H1 (cell line): ENCODE measurements around the gene LCP1. TPM values are rescaled to one million over a fixed set of nuclear protein-coding genes. Genes with fewer than 3 reads are reported as not detected.

Experiments
- CTCF ChIA-PET: fragments of 300-600 bp; sonication (Branson Sonifier 250); formaldehyde crosslinking; loops from one replicate; lab custom pipeline; 2021; ENCODE audit not compliant: partially characterized antibody; lab: Charles Lee
- POLR2A ChIA-PET: fragments of 300-600 bp; sonication (Branson Sonifier 250); formaldehyde crosslinking; loops from one replicate; lab custom pipeline; 2021; ENCODE audit warnings: inconsistent platforms; ENCODE audit not compliant: partially characterized antibody; lab: Charles Lee
- DNase-seq, 2 experiments: peaks; one replicate each; pipeline versions ENCODE4 v3.0.0 to v3.0.0-alpha.2; 2010 to 2022; ENCODE audit warnings: low spot score in 2 of 2, low read depth in 1 of 2, mixed read lengths in 1 of 2
- FAIRE-seq: peaks from 2 replicates; lab custom pipeline; 2011; peaks lifted over from hg19 to GRCh38; lab: Jason Lieb, UNC
- H2AFZ ChIP-seq: 2 replicates; pipeline ENCODE4 v1.8.1; 2012; ENCODE audit warnings: low read length, inconsistent platforms
- H2AK5ac ChIP-seq: 2 replicates; pipeline ENCODE4 v1.6.1; 2013; ENCODE audit warnings: low read depth, low read length
- H2BK120ac ChIP-seq: replicated peaks from 2 replicates; pipeline ENCODE3; 2013; ENCODE audit warnings: low read depth, low read length, inconsistent platforms
- H2BK12ac ChIP-seq: 2 replicates; pipeline ENCODE4 v1.6.1; 2013; ENCODE audit warnings: low read depth, low read length
- H2BK15ac ChIP-seq: 2 replicates; pipeline ENCODE4 v1.6.1; 2013; ENCODE audit warnings: low read length
- H2BK20ac ChIP-seq: 2 replicates; pipeline ENCODE4 v1.6.1; 2013; ENCODE audit warnings: low read length
- H2BK5ac ChIP-seq: 2 replicates; pipeline ENCODE4 v1.6.1; 2013; ENCODE audit warnings: low read depth, low read length
- H3K14ac ChIP-seq: 2 replicates; pipeline ENCODE4 v1.6.1; 2013; ENCODE audit warnings: inconsistent platforms; ENCODE audit not compliant: insufficient read length
- H3K18ac ChIP-seq: 2 replicates; pipeline ENCODE4 v1.6.1; 2013; ENCODE audit warnings: low read length; ENCODE audit errors: extremely low read depth
- H3K23ac ChIP-seq: 2 replicates; pipeline ENCODE4 v1.6.1; 2013; ENCODE audit warnings: inconsistent platforms; ENCODE audit not compliant: insufficient read length
- H3K23me2 ChIP-seq: 2 replicates; pipeline ENCODE4 v1.6.1; 2013; ENCODE audit warnings: low read depth, low read length
- H3K27ac ChIP-seq: 2 replicates; pipeline ENCODE4 v1.6.1; 2011; ENCODE audit warnings: low read depth, low read length, inconsistent platforms
- H3K27me3 ChIP-seq, 4 experiments: replicated peaks in 1 of 4; 1 replicate in 1 of 4; 2 replicates in 3 of 4; pipeline versions ENCODE4 v1.6.1 to v1.8.1; 2011 to 2013; ENCODE audit warnings: low read length in 3 of 4, mild to moderate bottlenecking in 3 of 4, inconsistent platforms in 2 of 4, mixed read lengths in 2 of 4, moderate library complexity in 1 of 4; ENCODE audit not compliant: control insufficient read depth in 3 of 4, insufficient read depth in 3 of 4; ENCODE audit errors: extremely low read depth in 1 of 4
- H3K36me3 ChIP-seq, 4 experiments: 2 replicates each; pipeline versions ENCODE4 v1.6.1 to v1.8.1; 2011 to 2013; ENCODE audit warnings: mild to moderate bottlenecking in 4 of 4, low read length in 3 of 4, moderate library complexity in 2 of 4, control low read depth in 1 of 4, inconsistent platforms in 1 of 4; ENCODE audit not compliant: insufficient read depth in 4 of 4, control insufficient read depth in 2 of 4
- H3K4ac ChIP-seq: replicated peaks from 2 replicates; pipeline ENCODE3; 2013; ENCODE audit warnings: low read length, low read depth, mixed read lengths, inconsistent platforms; ENCODE audit not compliant: insufficient read length
- H3K4me1 ChIP-seq, 4 experiments: replicated peaks in 1 of 4; 1 replicate in 1 of 4; 2 replicates in 3 of 4; pipeline versions ENCODE4 v1.6.1 to v1.8.1; 2011 to 2013; ENCODE audit warnings: low read length in 3 of 4, inconsistent platforms in 2 of 4, mixed read lengths in 1 of 4; ENCODE audit not compliant: insufficient read depth in 4 of 4, control insufficient read depth in 3 of 4
- H3K4me2 ChIP-seq, 2 experiments: 2 replicates each; pipeline versions ENCODE4 v1.6.1 to v1.8.1; 2011 to 2013; ENCODE audit warnings: low read depth in 2 of 2, low read length in 2 of 2, control low read depth in 1 of 2, inconsistent platforms in 1 of 2, mild to moderate bottlenecking in 1 of 2; ENCODE audit not compliant: insufficient read depth in 1 of 2
- H3K4me3 ChIP-seq, 4 experiments: fragments of 200-600, 300-600 bp in 1 of 4; sonication (generic), shearing (Covaris generic), sonication (Bioruptor Twin) in 1 of 4; 2 replicates each; pipeline versions ENCODE4 v1.5.1 to v1.8.1; 2011 to 2016; ENCODE audit warnings: low read length in 4 of 4, low read depth in 3 of 4, control low read depth in 2 of 4, inconsistent platforms in 2 of 4, mild to moderate bottlenecking in 2 of 4, mixed read lengths in 1 of 4, moderate library complexity in 1 of 4; ENCODE audit not compliant: insufficient read depth in 2 of 4; ENCODE audit errors: extremely low read depth in 1 of 4
- H3K56ac ChIP-seq: replicated peaks from 2 replicates; pipeline ENCODE3; 2013; ENCODE audit warnings: low read depth, mild to moderate bottlenecking, mixed read lengths, low read length, inconsistent platforms; ENCODE audit not compliant: insufficient read length
- H3K79me1 ChIP-seq: 2 replicates; pipeline ENCODE4 v1.6.1; 2013; ENCODE audit warnings: low read depth, low read length, control low read depth
- H3K79me2 ChIP-seq, 2 experiments: 2 replicates each; pipeline versions ENCODE4 v1.6.1 to v1.8.1; 2012 to 2013; ENCODE audit warnings: low read length in 2 of 2, mild to moderate bottlenecking in 2 of 2, inconsistent platforms in 1 of 2; ENCODE audit not compliant: insufficient read depth in 2 of 2, control insufficient read depth in 1 of 2
- H3K9ac ChIP-seq, 4 experiments: replicated peaks in 1 of 4; 1 replicate in 1 of 4; 2 replicates in 3 of 4; pipeline versions ENCODE4 v1.6.1 to v1.8.1; 2011 to 2013; ENCODE audit warnings: low read depth in 3 of 4, low read length in 3 of 4, control low read depth in 2 of 4, mild to moderate bottlenecking in 2 of 4, moderate library complexity in 2 of 4, inconsistent platforms in 1 of 4; ENCODE audit errors: extremely low read depth in 1 of 4
- H3K9me3 ChIP-seq, 2 experiments: 2 replicates each; pipeline versions ENCODE4 v1.6.1 to v1.8.1; 2012 to 2013; ENCODE audit warnings: mild to moderate bottlenecking in 2 of 2, moderate library complexity in 2 of 2, control low read depth in 1 of 2, inconsistent platforms in 1 of 2, low read depth in 1 of 2, low read length in 1 of 2, mixed read lengths in 1 of 2; ENCODE audit not compliant: insufficient read depth in 2 of 2
- H4K20me1 ChIP-seq, 2 experiments: replicated peaks in 1 of 2; 2 replicates each; pipeline versions ENCODE3 to v1.8.1; 2011 to 2013; ENCODE audit warnings: inconsistent platforms in 2 of 2, low read length in 2 of 2, mild to moderate bottlenecking in 1 of 2; ENCODE audit not compliant: insufficient read depth in 2 of 2, control insufficient read depth in 1 of 2
- H4K5ac ChIP-seq: 2 replicates; pipeline ENCODE4 v1.6.1; 2013; ENCODE audit warnings: low read length, low read depth, mixed read lengths, inconsistent platforms; ENCODE audit not compliant: insufficient read length
- H4K8ac ChIP-seq: 2 replicates; pipeline ENCODE4 v1.8.0; 2013; ENCODE audit warnings: mild to moderate bottlenecking, moderate library complexity, low read length, inconsistent platforms; ENCODE audit not compliant: insufficient read depth; ENCODE audit errors: extremely low read depth
- H4K91ac ChIP-seq: replicated peaks from 2 replicates; pipeline ENCODE3; 2013; ENCODE audit warnings: low read length, mixed read lengths, inconsistent platforms; ENCODE audit not compliant: insufficient read length
- BACH1 ChIP-seq: IDR thresholded peaks from 2 replicates; pipeline ENCODE4 v1.6.1; 2012; ENCODE audit warnings: low read length, improper control_type of control experiment
- CTBP2 ChIP-seq: IDR thresholded peaks from 2 replicates; pipeline ENCODE4 v1.7.0; 2011; ENCODE audit warnings: borderline replicate concordance, mild to moderate bottlenecking, moderate library complexity, mixed read lengths, low read length; ENCODE audit not compliant: insufficient read depth, insufficient read length
- POU5F1 ChIP-seq: IDR thresholded peaks from 2 replicates; pipeline ENCODE4 v1.6.1; 2011; ENCODE audit warnings: low read depth, mild to moderate bottlenecking, low read length, moderate library complexity
- SIN3A ChIP-seq, 2 experiments: IDR thresholded peaks in 1 of 2; conservative IDR thresholded peaks in 1 of 2; 2 replicates each; pipeline ENCODE4 v1.6.1; 2011 to 2012; ENCODE audit warnings: low read length in 2 of 2, improper control_type of control experiment in 1 of 2, low read depth in 1 of 2, mild to moderate bottlenecking in 1 of 2
- YY1 ChIP-seq: IDR thresholded peaks from 2 replicates; pipeline ENCODE4 v1.6.1; 2011; ENCODE audit warnings: low read depth, mild to moderate bottlenecking, low read length
- WGBS, 2 experiments: shearing (Covaris generic) in 1 of 2; methylation state at CpG; one replicate each; pipeline versions ENCODE4 v1.1.6 to v1.1.7; 2013 to 2015; ENCODE audit warnings: low lambda C conversion rate in 2 of 2, mixed read lengths in 2 of 2, inconsistent platforms in 1 of 2, low coverage in 1 of 2, missing lambda C conversion rate in 1 of 2; ENCODE audit not compliant: insufficient replicate concordance in 2 of 2, insufficient coverage in 1 of 2, insufficient read length in 1 of 2; ENCODE audit errors: extremely low coverage in 1 of 2, missing lambda C conversion rate in 1 of 2; 5-methylcytosine and 5-hydroxymethylcytosine counted together
- polyA plus RNA-seq, 7 experiments: library from polyadenylated mRNA; depleted of rRNA in 3 of 7; stranded (reverse) in 5 of 7; unstranded in 2 of 7; fragments of >200 nt in 5 of 7; fragments of 200-250 nt in 2 of 7; gene quantifications; 1 replicate in 5 of 7; 2 replicates in 1 of 7; 4 replicates in 1 of 7; pipeline versions ENCODE4 v1.2.1 to v1.2.3, GENCODE V29; 2011 to 2013; ENCODE audit warnings: missing spikeins in 2 of 7, mixed read lengths in 2 of 7
- total RNA-seq: library from RNA; stranded (reverse); fragmentation: NEBNext Ultra II Directional; extraction: Animal tissue kit (Norgen Biotek cat#: 25700); gene quantifications from 2 replicates; pipeline ENCODE4 v1.2.1, GENCODE V29; 2021
- TF ChIP-seq, protein P1 (sequence below): IDR thresholded peaks from 2 replicates; pipeline ENCODE4 v1.6.1; 2011; ENCODE audit warnings: low read length, improper control_type of control experiment

The LCP1 gene
- total and polyA plus RNA-seq, 2 of the 8 experiments (the other 6 are each of a cell fraction or from before 2014, with no cell fraction given) = 0.65 to 4.3 TPM

DNA sequence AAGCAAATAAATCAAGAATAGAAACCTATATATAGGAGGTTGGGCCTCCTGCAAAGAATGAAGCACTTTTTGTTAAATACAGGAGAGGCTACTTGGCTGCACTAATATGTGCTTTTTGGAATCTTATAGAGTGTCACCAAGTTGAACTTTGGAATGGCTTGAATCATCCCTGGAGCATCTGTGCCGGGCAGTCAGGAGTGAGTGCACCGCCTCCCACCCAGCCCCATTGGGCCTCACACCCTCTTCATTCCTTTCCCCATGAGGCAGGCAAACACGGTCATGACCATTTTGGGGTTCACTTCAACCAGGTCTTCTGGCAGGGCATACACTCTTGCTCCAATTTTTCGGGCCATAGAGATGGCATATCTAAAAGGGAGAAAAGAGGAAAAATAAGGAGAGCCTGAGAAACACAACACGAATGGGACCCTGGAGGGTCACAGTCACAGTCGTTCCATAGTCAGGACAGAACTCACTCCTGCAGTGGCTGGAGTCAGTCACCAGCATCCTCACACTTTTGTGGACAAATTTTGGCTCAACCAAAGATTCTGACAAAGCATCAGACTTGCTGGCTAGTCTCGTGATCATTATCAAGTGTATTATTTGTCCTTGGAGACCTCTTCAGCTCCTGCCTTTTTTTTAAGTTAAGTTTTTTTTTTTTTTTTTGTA lies 54.5 kb downstream of the LCP1 start:
- no peak for DNase-seq
- no peak overlapping the region for H2BK120ac ChIP-seq
- H4K91ac ChIP-seq = no peak overlapping the region
- ChIA-PET CTCF (interaction anchor here (0.6 to 3.5 kb wide), 19 partner anchors 9 to 958 kb away, joined by 3 to 22 read pairs (median 6); partner anchors contain the start of genes CPB2 and ZC3H13), POLR2A (interaction anchor here (0.7 kb wide), 1 partner anchor 67 kb away, joined by 3 read pairs; no protein-coding TSS in a partner anchor)
- 90% methylated on average over 7 of the region's 7 CpGs; no CpG with 5 or more reads in 1 of the 2 experiments for WGBS, 2 experiments
- H3K14ac ChIP-seq = no peak overlapping the region
- no peak for TF ChIP-seq BACH1
- TF ChIP-seq POU5F1 = no peak
- no peak for TF ChIP-seq YY1
- TF ChIP-seq SIN3A (conservative IDR thresholded peaks at IDR 0.05 in 1 of 2, IDR thresholded peaks at IDR 0.05 in 1 of 2; ENCODE audit: low read depth in 1 of 2, low read length in 2 of 2) = no peak
- TF ChIP-seq, protein P1, sequence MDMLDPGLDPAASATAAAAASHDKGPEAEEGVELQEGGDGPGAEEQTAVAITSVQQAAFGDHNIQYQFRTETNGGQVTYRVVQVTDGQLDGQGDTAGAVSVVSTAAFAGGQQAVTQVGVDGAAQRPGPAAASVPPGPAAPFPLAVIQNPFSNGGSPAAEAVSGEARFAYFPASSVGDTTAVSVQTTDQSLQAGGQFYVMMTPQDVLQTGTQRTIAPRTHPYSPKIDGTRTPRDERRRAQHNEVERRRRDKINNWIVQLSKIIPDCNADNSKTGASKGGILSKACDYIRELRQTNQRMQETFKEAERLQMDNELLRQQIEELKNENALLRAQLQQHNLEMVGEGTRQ = no peak
- TF ChIP-seq CTBP2 = no peak
- H4K20me1 ChIP-seq = no peaks in the 10 kb centered on the region
- no peaks in the 10 kb centered on the region for H3K79me1 ChIP-seq
- no peak overlapping the region for H3K4me3 ChIP-seq
- no peak overlapping the region for H3K4ac ChIP-seq
- FAIRE-seq = no peak
- H3K27me3 ChIP-seq = no peaks in the 10 kb centered on the region
- H2BK20ac ChIP-seq = no peak overlapping the region
- no peaks in the 10 kb centered on the region for H3K9me3 ChIP-seq
- H3K79me2 ChIP-seq = no peaks in the 10 kb centered on the region
- no peaks in the 10 kb centered on the region for H3K4me1 ChIP-seq
- no peak overlapping the region for H3K56ac ChIP-seq
- H2AFZ ChIP-seq = no peak overlapping the region
- H3K27ac ChIP-seq = no peak overlapping the region
- no peaks in the 10 kb centered on the region for H3K36me3 ChIP-seq
- no peak overlapping the region for H3K23ac ChIP-seq
- H2AK5ac ChIP-seq = no peak overlapping the region
- no peak overlapping the region for H2BK12ac ChIP-seq
- H4K5ac ChIP-seq = no peak overlapping the region
- no peak overlapping the region for H3K4me2 ChIP-seq
- no peak overlapping the region for H2BK15ac ChIP-seq
- no peak overlapping the region for H4K8ac ChIP-seq
- H3K9ac ChIP-seq = no peak overlapping the region
- H3K23me2 ChIP-seq = no peaks in the 10 kb centered on the region; the same call in 1 of the 2 replicates
- H2BK5ac ChIP-seq = no peak overlapping the region
- no peak overlapping the region for H3K18ac ChIP-seq
